GM12864 (cell line): ENCODE measurements around the gene KRT35.

Source experiments
- DNase-seq: peaks from one replicate; pipeline ENCODE4 v3.0.0-alpha.2; 2011; ENCODE audit warnings: low read depth
- H3K4me3 ChIP-seq: 2 replicates; pipeline ENCODE4 v1.5.1; 2011; ENCODE audit warnings: mild to moderate bottlenecking, low read depth, low read length, control low read depth
- TF ChIP-seq, protein P1 (sequence below): IDR thresholded peaks from 2 replicates; pipeline ENCODE4 v1.5.1; 2011; ENCODE audit warnings: low read depth, mild to moderate bottlenecking, moderate library complexity, low read length, control low read depth, inconsistent platforms; ENCODE audit errors: missing control alignments

Gene KRT35

GRCh38 chr17:41494524-41494923, 13.6 kb upstream of the KRT35 start:
- no peak for DNase-seq
- no peak overlapping the region for H3K4me3 ChIP-seq
- TF ChIP-seq, protein P1, sequence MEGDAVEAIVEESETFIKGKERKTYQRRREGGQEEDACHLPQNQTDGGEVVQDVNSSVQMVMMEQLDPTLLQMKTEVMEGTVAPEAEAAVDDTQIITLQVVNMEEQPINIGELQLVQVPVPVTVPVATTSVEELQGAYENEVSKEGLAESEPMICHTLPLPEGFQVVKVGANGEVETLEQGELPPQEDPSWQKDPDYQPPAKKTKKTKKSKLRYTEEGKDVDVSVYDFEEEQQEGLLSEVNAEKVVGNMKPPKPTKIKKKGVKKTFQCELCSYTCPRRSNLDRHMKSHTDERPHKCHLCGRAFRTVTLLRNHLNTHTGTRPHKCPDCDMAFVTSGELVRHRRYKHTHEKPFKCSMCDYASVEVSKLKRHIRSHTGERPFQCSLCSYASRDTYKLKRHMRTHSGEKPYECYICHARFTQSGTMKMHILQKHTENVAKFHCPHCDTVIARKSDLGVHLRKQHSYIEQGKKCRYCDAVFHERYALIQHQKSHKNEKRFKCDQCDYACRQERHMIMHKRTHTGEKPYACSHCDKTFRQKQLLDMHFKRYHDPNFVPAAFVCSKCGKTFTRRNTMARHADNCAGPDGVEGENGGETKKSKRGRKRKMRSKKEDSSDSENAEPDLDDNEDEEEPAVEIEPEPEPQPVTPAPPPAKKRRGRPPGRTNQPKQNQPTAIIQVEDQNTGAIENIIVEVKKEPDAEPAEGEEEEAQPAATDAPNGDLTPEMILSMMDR = no peak

- TF ChIP-seq, protein P1 = no peak
- DNase-seq = no peak
Observed at GRCh38 chr17:41492771-41493170, 11.8 kb upstream of the KRT35 start.

GRCh38 chr17:41492351-41492750, 11.4 kb upstream of the KRT35 start:
- TF ChIP-seq, protein P1 = no peak
- no peak for DNase-seq

More at GRCh38 chr17:41492771-41493170, 11.8 kb upstream of the KRT35 start:
- no peak overlapping the region for H3K4me3 ChIP-seq

GRCh38 chr17:41491476-41491875, 10.5 kb upstream of the KRT35 start:
- TF ChIP-seq, protein P1 = no peak
- H3K4me3 ChIP-seq = no peak overlapping the region
- no peak for DNase-seq

More at GRCh38 chr17:41492351-41492750, 11.4 kb upstream of the KRT35 start:
- H3K4me3 ChIP-seq = no peak overlapping the region

DNA sequence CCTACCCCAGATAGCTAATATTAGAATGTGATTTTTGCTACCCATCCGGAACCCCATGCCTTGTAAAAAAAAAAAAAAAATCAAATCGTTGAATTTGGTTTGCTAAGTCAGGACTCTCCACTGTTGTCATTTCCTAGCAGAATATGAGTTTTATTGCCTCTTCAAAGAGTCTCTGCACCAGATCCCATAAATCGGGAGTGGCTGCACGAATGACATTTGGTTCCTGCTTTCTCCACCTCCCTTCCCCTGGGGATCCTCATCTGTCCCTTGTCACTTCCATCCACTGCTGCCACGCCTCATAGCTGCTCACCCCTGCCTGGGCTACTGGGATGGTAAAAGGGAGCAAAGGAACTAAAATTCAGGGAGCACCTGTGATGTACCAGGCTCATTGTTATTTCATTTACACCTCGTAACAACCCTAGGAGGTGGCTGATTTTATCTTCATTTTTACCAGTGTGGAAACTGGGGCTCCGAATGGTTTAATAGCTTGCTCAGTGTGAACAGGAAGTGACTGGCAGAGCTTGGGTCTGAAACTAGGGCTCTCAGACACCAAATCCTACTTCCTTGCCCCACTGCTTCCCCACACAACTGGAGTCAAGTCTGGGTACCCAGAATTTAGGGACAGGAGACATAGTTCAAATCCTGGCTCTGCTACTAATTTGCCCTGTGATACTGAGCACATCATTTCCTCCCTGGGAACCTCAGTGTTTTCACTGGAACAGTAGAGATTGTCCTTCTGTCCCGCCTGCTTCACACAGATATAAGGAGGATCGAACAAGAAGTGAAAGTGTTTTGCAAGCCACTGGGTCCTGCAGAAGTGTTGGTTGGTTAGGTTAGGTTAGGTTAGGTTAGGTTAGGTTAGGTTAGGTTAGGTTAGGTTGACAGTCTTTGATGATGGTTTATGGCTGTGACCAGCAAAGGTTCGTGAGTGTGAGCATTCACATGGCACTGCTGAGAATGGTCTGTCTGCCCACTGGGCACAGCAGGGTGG, 9.3 kb upstream of the KRT35 start:
- no peak for DNase-seq
- TF ChIP-seq, protein P1 = no peak
- H3K4me3 ChIP-seq = no peak overlapping the region

DNA sequence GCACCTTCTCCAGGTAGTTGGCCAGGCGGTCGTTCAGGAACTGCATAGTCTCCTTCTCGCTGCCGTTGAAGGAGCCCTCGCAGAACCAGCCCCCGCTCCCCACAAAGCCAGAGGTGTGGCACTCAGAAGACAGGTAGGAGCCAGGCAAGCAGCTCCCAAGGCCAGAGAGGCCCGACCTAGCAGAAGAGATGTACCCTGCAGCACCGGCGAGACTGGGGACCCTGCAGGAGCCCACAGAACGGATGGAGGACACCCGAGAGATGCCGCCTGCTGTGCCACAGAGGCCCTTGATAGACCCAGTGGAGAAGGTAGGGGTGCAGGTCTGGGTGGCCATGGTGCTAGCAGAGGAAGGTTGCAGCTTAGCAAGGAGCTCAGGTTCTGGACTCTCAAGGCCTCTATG, 8.6 kb upstream of the KRT35 start, which contains the start of gene KRT36:
Gene KRT36 (minus strand): TSS at position 380 of the 400 bp plus-strand sequence. CDS start 46 bp downstream, at position 334.
- H3K4me3 ChIP-seq = no peak within 1 kb of the TSS
- TF ChIP-seq, protein P1 = no peak
- no peak for DNase-seq
